ENCODE results near the gene SZT2.
"Not testable (repeated sequence)": the region's sequence is repeated elsewhere in the genome, so short reads cannot be mapped to it uniquely, and the experiment has no call there.

SZT2 gene

DNA sequence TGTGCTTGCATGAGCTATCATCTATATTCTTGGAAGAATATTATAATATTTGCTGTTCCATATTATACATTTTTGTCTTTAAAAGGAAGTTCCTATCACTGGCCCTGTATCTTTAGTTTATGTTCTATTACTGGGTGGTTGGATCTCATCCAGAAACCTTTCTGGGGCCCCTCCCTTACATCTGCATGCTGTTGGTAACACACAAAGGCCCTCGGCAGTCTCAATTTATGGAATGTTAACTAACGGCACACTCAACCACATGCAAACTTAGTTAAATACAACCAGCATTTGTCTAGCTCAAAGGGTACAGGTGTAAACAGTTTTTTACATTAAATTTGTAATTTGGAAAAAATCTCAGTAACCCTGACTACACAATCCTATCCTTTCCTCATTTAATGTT lies 73.8 kb downstream of the SZT2 start:
- no peak for DNase-seq

DNA sequence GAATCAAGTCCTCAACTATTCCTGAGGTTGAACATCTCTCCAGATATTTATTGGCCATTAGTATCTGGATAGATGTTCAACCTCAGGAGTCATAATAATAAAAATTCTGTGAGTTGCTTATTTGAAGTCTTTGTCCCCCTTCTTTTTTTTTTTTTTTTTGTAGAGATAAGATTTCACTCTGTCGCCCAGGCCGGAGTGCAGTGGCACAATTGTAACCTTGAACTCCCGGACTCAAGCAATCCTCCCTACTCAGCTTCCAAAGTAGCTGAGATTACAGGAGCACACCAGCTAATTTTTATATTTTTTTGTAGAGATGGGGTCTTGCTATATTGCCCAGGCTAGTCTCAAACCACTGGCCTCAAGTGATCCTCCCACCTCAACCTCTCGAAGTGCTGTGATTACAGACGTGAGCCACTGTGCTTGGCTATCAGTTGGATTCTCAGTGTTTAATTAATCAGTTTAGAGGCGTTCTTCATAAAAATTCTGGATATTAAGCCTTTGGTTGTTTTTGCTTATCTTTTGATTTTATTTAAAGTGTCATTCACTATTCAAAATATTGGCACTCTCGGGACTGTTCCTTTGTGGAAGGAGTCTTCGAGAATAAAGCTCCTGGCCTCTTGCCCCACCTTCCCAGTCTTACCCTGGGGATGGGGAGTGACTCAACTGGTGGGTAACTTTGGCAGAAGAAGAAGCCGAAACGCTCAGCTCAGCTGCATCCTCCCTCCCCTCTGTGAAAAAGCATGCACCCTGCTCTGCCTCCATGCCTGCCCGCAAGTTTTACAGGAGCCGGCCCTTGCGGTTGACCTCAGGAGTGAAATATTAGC lies 75.2 kb downstream of the SZT2 start:
- DNase-seq, result no peak

DNA sequence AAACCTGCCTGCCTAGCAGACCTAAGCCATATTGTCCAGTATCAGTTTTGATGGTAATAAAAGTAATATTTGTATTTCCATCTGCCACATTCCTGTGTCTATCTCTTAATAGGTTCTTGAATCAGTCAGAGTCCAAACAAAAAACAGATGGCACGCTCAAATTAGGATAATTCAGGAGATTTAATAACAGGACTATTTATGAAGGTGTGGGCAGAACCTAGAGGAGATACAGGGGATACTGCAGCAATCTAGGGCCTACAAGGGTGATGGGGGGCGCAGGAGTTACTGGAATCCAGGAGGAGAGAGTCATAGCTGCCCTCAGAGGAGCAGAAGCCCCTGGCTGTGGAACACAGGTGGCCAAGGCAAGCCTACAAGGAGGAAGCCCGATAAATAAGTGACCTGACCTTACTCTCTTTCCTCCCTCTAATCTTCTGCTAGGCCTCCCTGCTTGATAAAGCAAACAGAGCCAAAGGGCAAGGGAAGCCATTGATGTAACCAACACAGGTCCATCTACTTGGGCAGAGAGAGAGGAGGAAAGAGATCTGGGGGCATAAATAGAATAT lies 75.9 kb downstream of the SZT2 start:
- no peak for DNase-seq

DNA sequence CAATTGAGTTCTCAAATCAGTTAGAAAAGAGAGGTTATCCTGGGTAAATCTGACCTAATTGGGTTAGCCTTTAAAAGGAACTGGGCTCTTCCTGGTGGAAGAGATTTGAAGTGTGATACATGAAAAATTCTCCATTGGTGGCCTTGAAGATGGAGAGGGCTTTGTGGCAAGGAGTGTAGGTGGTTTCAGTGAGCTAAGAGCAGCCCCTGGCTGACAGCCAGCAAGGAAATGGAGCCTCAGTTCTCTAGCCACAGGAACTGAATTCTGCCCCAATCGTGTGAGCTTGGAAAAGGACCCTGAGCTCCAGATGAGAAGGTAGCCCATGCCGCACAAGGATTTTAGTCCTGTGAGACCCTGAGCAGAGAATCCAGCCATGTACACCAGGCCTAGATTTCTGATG lies 76.7 kb downstream of the SZT2 start:
- no peak for DNase-seq

DNA sequence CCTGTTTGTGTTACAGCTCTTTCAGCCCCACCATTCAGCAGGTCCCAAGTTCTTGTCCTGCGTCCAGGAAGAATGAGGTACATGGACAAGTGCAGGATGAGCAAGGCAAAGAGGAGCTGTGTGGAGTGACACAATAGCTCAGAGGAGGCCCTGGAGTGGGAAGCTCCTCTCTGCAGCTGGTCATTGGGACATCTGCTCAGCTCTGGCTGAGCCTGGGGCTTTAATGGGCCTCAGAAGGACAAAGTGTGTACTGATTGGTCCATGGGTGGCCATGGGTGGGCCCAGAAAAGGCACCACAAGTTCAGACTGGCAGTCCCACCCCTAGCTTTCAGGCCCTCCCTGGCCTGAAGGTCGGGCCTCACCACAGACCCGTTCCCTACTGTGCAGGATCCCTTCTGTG lies 78.7 kb downstream of the SZT2 start:
- no peak for DNase-seq

DNA sequence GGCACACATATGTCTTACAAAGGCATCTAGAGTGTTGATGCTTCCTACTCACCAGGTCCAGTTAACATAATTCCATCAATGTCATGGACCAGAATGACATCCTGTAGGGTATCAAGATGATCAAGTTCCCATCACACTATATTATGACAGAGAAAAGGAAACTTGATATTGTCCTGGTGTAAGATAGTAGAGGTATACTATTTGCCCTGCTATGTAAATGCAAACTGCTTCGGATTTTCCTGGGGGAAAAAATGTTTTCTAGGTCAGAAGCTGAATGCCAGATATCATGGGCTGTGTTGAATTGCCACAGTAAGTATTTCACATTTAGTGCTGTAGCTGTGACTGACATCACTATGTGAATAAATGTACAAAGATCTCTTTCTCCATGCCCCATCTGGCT lies 80.2 kb downstream of the SZT2 start:
- DNase-seq, result no peak

DNA sequence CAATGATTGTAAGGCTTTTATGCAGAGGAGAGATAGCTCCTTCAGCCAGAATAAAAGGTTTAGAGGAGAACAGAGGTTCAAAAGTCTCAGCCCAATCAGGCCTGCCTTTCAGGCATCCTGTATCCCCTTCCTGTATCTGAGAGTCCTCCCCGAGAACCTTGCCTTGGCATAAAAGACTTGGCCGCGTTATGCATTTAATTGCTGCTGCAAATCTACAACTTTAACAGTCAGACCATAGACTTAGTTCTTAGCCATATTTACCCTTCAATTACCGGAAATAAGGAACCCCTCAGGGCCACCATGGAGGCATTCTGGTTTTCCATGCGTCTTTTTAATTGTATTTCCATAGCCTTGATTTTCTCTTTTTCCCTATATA lies 82.4 kb downstream of the SZT2 start:
- no peak for DNase-seq

DNA sequence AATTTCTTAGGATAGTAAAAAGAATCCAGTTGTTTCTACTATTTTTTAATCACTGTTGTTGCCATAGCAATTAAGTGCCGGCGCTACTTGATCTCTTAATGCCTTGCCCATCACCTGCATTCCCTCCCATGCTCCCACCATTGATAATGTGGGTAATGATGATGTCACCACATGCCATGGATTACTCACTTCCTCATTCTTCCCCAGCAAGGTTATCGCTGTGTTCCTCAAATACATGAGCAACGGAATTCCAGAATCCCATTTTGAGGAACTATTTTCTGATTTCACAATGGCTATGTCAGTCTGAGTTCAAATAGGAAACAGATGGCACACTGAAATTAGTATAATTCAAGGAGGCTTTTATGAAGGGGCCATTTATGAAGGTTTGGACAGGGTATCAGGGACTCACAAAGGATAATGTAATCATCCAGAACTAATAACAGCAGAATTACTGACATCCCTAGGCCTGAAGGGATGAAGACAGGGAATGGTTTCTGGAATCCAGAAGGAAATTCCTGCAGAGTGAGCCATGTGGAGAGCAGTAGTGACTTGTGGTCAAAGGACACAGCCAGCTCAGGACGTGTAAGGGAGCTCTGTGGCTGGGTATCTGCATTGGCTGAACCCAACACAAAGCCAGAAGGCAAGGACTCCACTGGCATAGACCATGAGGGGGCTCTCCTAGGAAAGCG lies 82.9 kb downstream of the SZT2 start:
- DNase-seq, result not testable (repeated sequence)

DNA sequence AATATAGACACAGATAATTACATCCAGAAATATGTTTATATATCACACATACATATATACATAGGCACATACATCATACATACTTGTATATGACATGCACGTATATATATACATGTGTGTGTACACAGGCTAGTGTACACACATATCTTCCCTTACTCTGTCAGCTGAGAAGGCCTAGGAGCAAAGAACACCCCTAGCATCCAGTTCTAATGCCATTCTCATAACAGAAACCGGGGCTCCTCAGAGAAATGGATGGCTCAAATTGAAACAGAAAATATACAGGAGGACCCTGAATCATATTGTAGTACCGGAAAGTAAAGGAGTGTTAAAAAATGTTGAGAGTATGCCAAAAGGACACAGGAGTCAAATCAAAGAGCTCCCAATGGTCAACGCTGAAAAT lies 83.8 kb downstream of the SZT2 start:
- no peak for DNase-seq

DNA sequence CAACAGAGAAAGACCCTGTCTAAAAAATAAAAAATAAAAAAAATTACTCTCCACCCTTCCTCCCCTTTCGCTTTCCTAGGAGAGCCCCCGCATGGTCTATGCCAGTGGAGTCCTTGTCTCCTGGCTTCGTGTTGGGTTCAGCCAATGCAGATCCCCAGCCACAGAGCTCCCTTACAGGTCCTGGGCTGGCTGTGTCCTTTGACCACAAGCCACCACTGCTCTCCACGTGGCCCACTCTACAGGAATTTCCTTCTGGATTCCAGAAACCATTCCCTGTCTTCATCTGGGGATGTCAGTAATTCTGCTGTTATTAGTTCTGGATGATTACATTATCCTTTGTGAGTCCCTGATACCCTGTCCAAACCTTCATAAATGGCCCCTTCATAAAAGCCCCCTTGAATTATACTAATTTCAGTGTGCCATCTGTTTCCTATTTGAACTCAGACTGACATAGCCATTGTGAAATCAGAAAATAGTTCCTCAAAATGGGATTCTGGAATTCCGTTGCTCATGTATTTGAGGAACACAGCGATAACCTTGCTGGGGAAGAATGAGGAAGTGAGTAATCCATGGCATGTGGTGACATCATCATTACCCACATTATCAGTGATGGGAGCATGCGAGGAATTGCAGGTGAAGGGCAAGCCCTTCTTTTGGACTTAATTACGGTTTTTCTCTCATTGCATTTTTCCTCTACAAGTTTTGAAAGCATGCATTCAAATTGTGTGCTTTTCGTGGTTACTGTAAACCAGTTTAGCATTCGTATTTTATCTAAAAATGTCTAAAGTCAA lies 86.1 kb downstream of the SZT2 start:
- DNase-seq, result not testable (repeated sequence)

DNA sequence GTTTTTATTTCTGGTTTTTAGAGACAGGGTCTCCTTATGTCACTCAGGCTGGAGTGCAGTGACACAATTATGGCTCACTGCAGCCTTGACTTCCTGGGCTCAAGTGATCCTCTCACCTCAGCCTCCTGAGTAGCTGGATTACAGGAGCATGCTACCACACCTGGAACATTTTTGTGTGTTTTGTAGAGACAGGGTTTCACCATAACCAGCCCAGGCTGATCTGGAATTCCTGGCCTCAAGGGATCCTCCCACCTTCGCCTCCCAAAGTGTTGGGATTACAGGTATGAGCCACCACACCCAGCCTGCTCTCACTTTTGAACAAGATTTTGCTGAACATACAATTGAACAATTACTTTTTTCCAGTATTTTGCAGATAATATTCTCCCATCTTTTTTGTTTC lies 88.0 kb downstream of the SZT2 start:
- no peak for DNase-seq

DNA sequence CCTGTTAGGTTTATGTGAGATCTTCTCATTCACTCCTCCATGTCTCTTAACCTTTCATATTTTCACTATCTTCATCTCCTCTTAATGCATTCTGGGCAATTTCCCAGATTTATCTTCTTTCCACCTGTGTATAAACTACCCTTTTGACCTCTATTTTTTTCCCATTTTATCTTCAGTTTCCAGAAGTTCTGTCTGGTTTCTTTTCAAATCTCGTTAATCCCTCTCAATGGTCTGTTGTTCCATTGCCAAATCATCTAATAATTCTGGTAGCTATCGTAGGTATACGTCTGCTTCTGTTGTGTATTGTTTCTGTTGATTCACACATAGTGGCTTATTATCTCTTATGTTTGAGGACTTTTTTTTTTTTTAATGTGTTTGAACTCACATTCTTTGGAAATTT lies 89.7 kb downstream of the SZT2 start:
- DNase-seq, result no peak

DNA sequence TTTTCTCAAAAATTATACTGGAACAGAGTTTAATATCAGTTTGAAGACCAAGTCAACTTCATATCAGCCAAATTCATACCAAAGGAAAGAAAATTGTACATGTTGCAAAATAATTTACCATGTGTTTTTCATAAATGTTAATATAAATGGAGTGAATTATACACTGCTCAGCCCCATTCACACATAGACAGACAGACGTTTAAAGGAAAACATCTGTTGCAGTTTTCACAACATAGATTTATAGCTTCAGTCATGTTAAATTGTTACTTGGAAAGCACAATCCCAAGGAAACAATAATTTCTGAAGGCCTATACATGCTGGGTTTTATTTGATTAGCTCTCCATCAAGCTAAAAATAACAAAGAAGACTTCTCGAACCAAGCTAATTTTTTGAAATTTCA lies 91.8 kb downstream of the SZT2 start:
- peak; percentile 9 for DNase-seq

DNA sequence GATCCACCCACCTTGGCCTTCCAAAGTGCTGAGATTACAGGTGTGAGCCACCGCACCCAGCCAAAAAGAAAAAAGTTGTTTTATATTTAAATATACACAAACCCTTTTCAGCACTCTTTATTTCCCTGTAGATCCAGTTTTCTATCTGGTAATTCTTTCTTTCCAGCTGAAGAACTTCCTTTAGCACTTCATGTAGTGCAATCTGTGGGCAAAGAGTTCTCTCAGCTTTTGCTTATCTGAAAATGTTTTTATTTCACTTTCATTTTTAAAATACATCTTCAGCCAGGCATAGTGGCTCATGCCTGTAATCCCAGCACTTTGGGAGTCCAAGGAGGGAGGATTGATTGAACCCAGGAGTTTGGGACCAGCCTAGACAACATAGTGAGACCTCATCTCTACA lies 92.5 kb downstream of the SZT2 start:
- no peak for DNase-seq

DNA sequence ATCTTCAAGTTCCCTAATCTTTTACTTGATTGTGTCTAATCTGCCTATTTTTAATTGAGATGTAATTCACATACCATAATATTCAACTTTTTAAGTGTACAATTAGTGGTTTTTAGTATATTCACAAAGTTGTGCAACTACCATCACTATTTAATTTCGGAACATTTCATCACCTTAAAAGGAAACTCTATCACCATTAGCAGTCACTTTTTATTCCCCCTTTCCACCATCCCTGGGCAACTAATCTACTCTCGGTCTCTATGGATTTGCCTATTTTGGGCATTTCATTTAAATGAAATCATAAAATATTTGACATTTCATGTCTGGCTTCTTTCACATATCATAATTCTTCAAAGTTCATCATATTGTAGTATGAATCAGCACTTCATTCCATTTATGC lies 94.7 kb downstream of the SZT2 start:
- no peak for DNase-seq

DNA sequence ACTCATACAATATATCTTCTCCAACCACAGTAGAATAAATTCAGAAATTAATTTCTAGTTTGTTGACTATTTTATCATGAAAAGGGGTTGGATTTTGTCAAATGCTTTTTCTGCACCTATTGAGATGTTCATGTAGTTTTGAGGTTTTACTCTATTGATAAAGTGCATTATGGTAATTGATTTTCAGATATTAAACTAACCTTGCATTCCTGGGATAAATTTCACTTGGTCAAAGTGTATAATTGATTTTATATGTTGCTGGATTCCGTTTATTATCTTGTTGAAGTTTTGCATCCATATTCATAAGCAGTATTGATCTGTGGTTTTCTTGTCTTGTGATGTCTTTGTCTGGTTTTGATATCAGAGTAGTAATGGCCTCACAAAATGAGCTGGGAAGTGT lies 98.5 kb downstream of the SZT2 start:
- DNase-seq, result no peak

DNA sequence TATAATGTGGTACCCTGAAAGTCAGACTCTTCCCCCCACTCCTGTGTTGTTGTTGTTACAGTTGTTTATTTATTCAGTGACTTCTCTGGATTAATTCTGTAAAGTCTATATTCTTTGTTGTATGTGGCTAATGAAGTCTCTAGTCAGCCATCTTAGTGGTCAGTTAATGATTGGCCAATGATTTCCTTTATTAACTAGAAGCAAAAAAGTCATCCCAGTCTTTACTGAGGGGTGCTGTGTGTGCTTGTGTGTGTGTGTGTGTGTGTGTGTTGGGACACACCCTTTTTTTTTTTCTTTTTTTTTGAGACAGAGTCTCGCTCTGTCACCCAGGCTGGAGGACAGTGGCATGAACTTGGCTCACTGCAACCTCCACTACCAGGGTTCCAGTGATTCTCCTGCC lies 101.4 kb downstream of the SZT2 start:
- DNase-seq, result no peak

DNA sequence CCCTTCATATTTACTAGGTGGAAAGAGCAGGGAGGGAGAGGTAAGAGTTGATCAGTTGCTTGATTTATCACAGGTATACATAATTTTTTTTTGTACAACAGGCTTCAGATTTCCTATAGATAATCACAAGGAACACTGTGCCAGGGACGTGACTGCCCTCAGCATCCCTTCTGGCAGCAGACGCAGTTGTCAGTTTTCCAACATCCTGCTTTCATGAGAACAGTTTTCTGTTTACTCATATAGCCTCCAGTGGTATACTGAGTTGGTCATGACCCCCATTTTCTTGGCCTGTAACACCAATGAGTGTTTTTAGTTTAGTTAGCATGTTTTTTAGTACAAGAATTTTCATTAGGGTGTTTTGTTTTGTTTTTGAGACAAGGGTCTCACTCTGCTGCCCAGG lies 103.1 kb downstream of the SZT2 start:
- DNase-seq, result no peak

DNA sequence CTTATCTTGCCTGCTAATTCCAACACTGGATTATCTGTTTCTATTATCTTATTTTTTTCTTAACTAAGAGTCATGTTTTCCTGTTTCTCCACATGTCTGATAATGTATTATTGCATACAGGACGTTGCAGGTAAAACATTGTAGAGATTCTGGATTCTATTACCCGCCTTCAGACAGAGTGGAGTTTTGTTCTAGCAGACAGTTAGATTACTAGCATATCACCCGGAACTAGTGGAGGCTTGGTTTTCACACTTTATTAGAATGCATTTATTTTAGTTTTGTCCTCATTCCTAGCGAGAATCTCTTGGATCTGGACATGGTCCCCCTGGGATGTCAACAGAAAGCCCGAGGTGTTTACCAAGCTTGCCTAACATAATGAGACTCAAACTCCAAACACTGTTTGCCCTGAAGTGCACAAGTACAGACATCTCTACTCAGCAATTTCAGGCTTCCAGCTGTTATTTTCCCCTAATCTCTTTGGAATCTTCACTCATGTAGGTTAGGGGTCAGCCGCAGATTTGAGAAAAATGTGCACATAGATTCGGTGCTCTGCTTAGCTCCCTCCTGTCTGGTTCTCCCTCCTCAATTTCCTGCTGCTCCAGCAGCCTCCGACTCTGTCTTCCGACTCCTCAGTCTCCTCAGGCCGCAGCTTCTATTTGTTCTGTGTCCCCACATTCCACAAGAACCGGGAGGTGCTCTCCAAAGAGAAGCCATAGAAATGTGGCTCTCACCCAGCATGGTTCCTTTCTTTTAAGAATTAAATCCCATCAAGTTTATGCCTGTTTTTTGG lies 104.2 kb downstream of the SZT2 start:
- no peak for DNase-seq

DNA sequence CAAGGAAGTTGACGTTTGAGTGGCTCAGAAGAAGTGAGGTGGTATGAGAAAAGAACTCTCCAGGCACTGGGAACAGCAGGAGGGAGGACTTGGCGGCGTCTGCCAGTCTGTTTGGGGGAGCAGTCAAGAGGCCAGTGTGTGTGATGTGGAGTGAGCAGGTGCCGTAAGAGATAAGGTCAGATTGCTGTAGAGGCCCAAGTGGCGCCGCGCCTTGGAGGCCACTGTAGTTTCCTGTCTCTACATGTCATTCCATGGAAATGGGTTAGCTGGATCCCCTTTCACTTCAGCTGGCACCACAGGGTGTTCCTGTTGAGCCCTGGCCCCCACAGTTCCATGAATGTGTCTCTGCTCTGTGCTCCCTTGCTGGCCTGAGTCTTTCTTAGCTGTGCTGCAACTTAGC lies 105.5 kb downstream of the SZT2 start:
- DNase-seq, result no peak

DNA sequence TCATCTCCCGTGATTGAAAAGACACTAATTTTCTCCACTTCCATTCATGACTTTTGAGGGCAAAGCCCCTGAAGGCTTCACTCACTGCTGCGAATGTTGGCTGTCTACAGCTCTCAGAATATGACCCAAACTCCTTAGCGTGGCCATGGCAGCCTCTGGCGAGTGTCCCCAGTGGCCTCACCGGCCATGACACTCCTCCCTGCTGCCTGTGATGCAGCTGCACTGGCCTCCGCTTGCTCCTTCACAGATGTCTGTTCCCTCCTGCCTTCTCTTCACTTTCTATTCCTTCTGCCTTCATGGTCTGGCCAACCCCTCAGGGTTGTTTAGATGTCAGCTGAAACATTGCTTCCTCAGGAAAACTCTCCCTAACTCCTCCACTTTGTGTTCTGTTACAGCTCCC lies 110.2 kb downstream of the SZT2 start:
- no peak for DNase-seq

DNA sequence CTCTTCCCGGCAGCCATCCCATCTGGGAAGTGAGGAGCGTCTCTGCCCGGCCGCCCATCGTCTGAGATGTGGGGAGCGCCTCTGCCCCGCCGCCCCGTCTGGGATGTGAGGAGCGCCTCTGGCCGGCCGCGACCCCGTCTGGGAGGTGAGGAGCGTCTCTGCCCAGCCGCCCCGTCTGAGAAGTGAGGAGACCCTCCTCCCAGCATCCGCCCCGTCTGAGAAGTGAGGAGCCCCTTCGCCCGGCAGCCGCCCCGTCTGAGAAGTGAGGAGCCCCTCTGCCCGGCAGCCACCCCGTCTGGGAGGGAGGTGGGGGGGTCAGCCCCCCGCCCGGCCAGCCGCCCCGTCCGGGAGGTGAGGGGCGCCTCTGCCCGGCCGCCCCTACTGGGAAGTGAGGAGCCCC lies 112.1 kb downstream of the SZT2 start:
- not testable (repeated sequence) for DNase-seq

DNA sequence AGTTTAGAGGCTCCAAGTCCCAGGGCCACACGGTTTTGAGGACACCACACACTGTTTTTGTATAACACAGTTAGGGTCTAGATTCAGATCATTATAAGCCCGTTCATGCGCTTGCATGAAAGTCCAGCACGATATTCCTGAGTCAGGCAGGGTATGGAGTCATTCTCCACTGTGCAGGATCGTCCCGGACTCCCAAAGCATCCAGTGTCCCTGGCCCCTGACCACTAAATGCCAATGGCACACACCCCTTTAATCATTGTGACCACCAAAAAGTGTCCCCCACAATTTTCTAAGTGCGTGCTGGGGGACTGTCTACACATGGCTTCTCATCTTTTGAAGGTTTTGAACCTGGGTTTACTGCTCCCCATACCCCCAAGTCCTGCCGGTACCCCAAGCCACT lies 113.8 kb downstream of the SZT2 start:
- no peak for DNase-seq
